BJ (cell line): ENCODE measurements around the gene SLC35G6. TPM values are rescaled to one million over a fixed set of nuclear protein-coding genes. Genes with fewer than 3 reads are reported as not detected.

Experiments used
- CTCF ChIA-PET: fragments of 350-600 bp; formaldehyde crosslinking; extraction: SDS; loops from one replicate; lab custom pipeline; 2021; ENCODE audit warnings: antibody characterized with exemption, inconsistent platforms; lab: Yijun Ruan, JAX
- POLR2A ChIA-PET: fragments of 300-600 bp; sonication (Branson Sonifier 250); formaldehyde crosslinking; extraction: SDS; loops from one replicate; lab custom pipeline; 2021; ENCODE audit warnings: antibody characterized with exemption; lab: Charles Lee
- DNase-seq: peaks from one replicate; pipeline ENCODE4 v3.0.0-alpha.2; 2011; ENCODE audit warnings: low read depth
- H3K27me3 ChIP-seq: 2 replicates; pipeline ENCODE4 v1.6.0; 2011; ENCODE audit warnings: low read length; ENCODE audit not compliant: control insufficient read depth, insufficient read depth
- H3K36me3 ChIP-seq: 2 replicates; pipeline ENCODE4 v1.5.1; 2011; ENCODE audit warnings: low read length; ENCODE audit not compliant: control insufficient read depth, insufficient read depth
- H3K4me3 ChIP-seq: 2 replicates; pipeline ENCODE4 v1.5.1; 2011; ENCODE audit warnings: low read depth, mild to moderate bottlenecking, control low read depth, low read length
- CTCF ChIP-seq: IDR thresholded peaks from 2 replicates; pipeline ENCODE4 v1.5.1; 2011; ENCODE audit warnings: low read depth, mild to moderate bottlenecking, control low read depth, inconsistent platforms, low read length, moderate library complexity; ENCODE audit not compliant: insufficient read depth
- polyA plus RNA-seq: library from polyadenylated mRNA; depleted of rRNA; stranded (reverse); fragments of >200 nt; gene quantifications from 2 replicates; pipeline ENCODE4 v1.2.3, GENCODE V29; 2011

Gene SLC35G6
- polyA plus RNA-seq, 1 experiment: not detected

DNA sequence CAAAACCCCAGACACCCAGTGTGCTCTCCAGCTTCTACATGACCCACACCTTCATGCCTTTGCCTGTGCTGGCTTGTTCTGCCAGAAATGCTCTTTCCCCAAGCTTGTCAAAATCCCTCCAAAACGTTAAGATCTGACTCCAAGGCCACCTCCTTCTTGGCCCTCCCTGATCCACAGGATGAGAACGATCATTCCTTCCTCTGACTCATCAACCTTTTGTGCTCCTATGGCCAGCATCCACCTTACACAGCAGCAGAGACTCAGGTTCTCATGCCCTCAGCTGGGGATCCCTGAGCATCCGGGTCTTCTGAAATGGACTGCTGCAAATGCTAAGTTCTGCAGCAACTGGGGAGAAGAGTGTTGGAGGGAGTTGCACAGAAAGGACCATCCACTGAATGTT lies 4.8 kb upstream of the SLC35G6 start:
- DNase-seq: no peak
- ChIA-PET CTCF (interaction anchor here (0.7 to 2.1 kb wide), 5 partner anchors 31 to 84 kb away, joined by 3 to 7 read pairs (median 3); no protein-coding TSS in a partner anchor), POLR2A (interaction anchor here (0.6 kb wide), 1 partner anchor 38 kb away, joined by 8 read pairs; no protein-coding TSS in a partner anchor)
- 0 out of 2 replicates have a peak, but pooled peaks cover 2% of the 10 kb centered on the region for H3K36me3 ChIP-seq
- no peaks in the 10 kb centered on the region for H3K27me3 ChIP-seq
- no peak overlapping the region for H3K4me3 ChIP-seq
- no peak for TF ChIP-seq CTCF

GRCh38 chr17:7476951-7477350 lies 4.3 kb upstream of the SLC35G6 start:
- no peak for DNase-seq
- H3K4me3 ChIP-seq: peak overlapping the region; percentile 85
- POLR2A ChIA-PET: interaction anchor here (0.6 kb wide), 1 partner anchor 455 kb away, joined by 3 read pairs; the partner anchor contains the start of genes CNTROB and TRAPPC1
- CTCF ChIA-PET: interaction anchor here (0.7 to 2.1 kb wide), 4 partner anchors 32 to 41 kb away, joined by 3 to 7 read pairs (median 3); no protein-coding TSS in a partner anchor
- H3K36me3 ChIP-seq: 0 out of 2 replicates have a peak, but pooled peaks cover 2% of the 10 kb centered on the region
- no peak for TF ChIP-seq CTCF
- no peaks in the 10 kb centered on the region for H3K27me3 ChIP-seq

- ChIA-PET CTCF (interaction anchor here (1.1 to 2.1 kb wide), 4 partner anchors 32 to 41 kb away, joined by 3 to 7 read pairs (median 4); no protein-coding TSS in a partner anchor), POLR2A (interaction anchor here (0.6 kb wide), 2 partner anchors 121 to 454 kb away, joined by 3 to 20 read pairs; partner anchors contain the start of genes CNTROB and TRAPPC1)
- Histone ChIP-seq H3K27me3 (no peaks in the 10 kb centered on the region), H3K36me3 (0 out of 2 replicates have a peak, but pooled peaks cover 2% of the 10 kb centered on the region), H3K4me3 (peak overlapping the region; percentile 85)
- no peak for TF ChIP-seq CTCF
- peak; percentile 87 for DNase-seq
Measured at GRCh38 chr17:7477392-7478275, 3.6 kb upstream of the SLC35G6 start.

GRCh38 chr17:7478276-7479212 lies 2.7 kb upstream of the SLC35G6 start:
- ChIA-PET CTCF (interaction anchor here (1.0 to 2.1 kb wide), 6 partner anchors 34 to 123 kb away, joined by 3 to 7 read pairs (median 4); no protein-coding TSS in a partner anchor), POLR2A (no interaction called here)
- Histone ChIP-seq H3K4me3 (peak overlapping the region; percentile 85), H3K27me3 (no peaks in the 10 kb centered on the region), H3K36me3 (0 out of 2 replicates have a peak, but pooled peaks cover 2% of the 10 kb centered on the region)
- TF ChIP-seq CTCF: no peak
- DNase-seq: no peak
